Panc1 (cell line): ENCODE results near the gene AHNAK. TPM values are rescaled to one million over a fixed set of nuclear protein-coding genes. Genes with fewer than 3 reads are reported as not detected.

Experiments used
- ATAC-seq: fragments of 200-7000 bp; cut with Tn5 transposase; 2 replicates; pipeline ENCODE4 v1.9.1; 2020; ENCODE audit warnings: mild to moderate bottlenecking, moderate library complexity
- BruUV-seq: library from RNA; stranded (reverse); fragments of 400-500 nt; replicated peaks from 2 replicates; lab custom pipeline; 2021; lab: Mats Ljungman, UMichigan
- CTCF ChIA-PET: fragments of 300-600 bp; sonication (Branson Sonifier 250); formaldehyde crosslinking; loops from one replicate; lab custom pipeline; 2022; ENCODE audit warnings: antibody characterized with exemption; lab: Charles Lee
- POLR2A ChIA-PET: fragments of 300-600 bp; sonication (Branson Sonifier 250); formaldehyde crosslinking; loops from one replicate; lab custom pipeline; 2022; ENCODE audit warnings: antibody characterized with exemption; lab: Charles Lee
- DNase-seq: peaks from one replicate; pipeline ENCODE4 v3.0.0-alpha.2; 2010; ENCODE audit warnings: low read depth, low spot score
- H3K27ac ChIP-seq: 2 replicates; pipeline ENCODE4 v1.5.1; 2011; ENCODE audit warnings: mild to moderate bottlenecking, low read length, inconsistent platforms
- H3K27me3 ChIP-seq: fragments of 200-500 bp; sonication (Bioruptor generic); 2 replicates; pipeline ENCODE4 v1.6.0; 2014; ENCODE audit warnings: low read length, inconsistent platforms; ENCODE audit not compliant: control insufficient read depth, insufficient read depth
- H3K36me3 ChIP-seq: fragments of 200-500 bp; sonication (Bioruptor generic); 2 replicates; pipeline ENCODE4 v1.5.1; 2014; ENCODE audit warnings: inconsistent platforms, mild to moderate bottlenecking, low read length, moderate library complexity; ENCODE audit not compliant: control insufficient read depth, insufficient read depth
- H3K4me1 ChIP-seq: 2 replicates; pipeline ENCODE4 v1.5.1; 2011; ENCODE audit warnings: inconsistent platforms, mild to moderate bottlenecking, low read length, moderate library complexity; ENCODE audit not compliant: control insufficient read depth, insufficient read depth
- H3K4me3 ChIP-seq, 2 experiments: 2 replicates each; pipeline ENCODE4 v1.5.1; 2011 to 2012; ENCODE audit warnings: low read depth in 2 of 2, low read length in 2 of 2, mild to moderate bottlenecking in 2 of 2, inconsistent platforms in 1 of 2, moderate library complexity in 1 of 2
- H3K9me3 ChIP-seq: fragments of 200-500 bp; sonication (Bioruptor generic); 2 replicates; pipeline ENCODE4 v1.5.1; 2014; ENCODE audit warnings: low read depth, mild to moderate bottlenecking, inconsistent platforms, low read length, moderate library complexity; ENCODE audit not compliant: control insufficient read depth, insufficient read depth
- POLR2AphosphoS5 ChIP-seq: IDR thresholded peaks from 2 replicates; pipeline ENCODE4 v1.6.1; 2012; ENCODE audit warnings: mild to moderate bottlenecking, low read depth, low read length, moderate library complexity
- SIN3A ChIP-seq: IDR thresholded peaks from 2 replicates; pipeline ENCODE4 v1.6.1; 2012; ENCODE audit warnings: low read depth, mild to moderate bottlenecking, low read length, moderate library complexity, borderline replicate concordance; ENCODE audit not compliant: insufficient read depth
- TCF7L2 ChIP-seq: IDR thresholded peaks from 2 replicates; pipeline ENCODE4 v1.6.1; 2011; ENCODE audit warnings: mild to moderate bottlenecking, low read depth, low read length, inconsistent platforms
- in situ Hi-C: cut with HindIII; loops from 2 replicates; pipeline ENCODE4 v1.10.0; 2016; ENCODE audit warnings: low sequenced_read_pairs, low pct_unique_long_range_greater_than_20kb
- intact Hi-C: fragments of 100-400 bp; cut with micrococcal nuclease; formaldehyde crosslinking; loops from one replicate; pipeline ENCODE4 v1.10.0; 2022; ENCODE audit not compliant: unreplicated experiment
- total RNA-seq: library from RNA; stranded (reverse); gene quantifications from one replicate; pipeline ENCODE4 v1.2.1, GENCODE V29; 2021; ENCODE audit not compliant: unreplicated experiment
- TF ChIP-seq, protein P1 (sequence below), 2 experiments: IDR thresholded peaks; 2 replicates each; pipeline ENCODE4 v1.6.1; 2011 to 2012; ENCODE audit warnings: low read depth in 2 of 2, control low read depth in 1 of 2, low read length in 1 of 2, mild to moderate bottlenecking in 1 of 2, moderate library complexity in 1 of 2; ENCODE audit not compliant: insufficient read depth in 1 of 2
- TF ChIP-seq, protein P2 (sequence below): fragments of 450-650 bp; IDR thresholded peaks from 2 replicates; pipeline ENCODE4 v1.5.1; 2017; ENCODE audit warnings: mild to moderate bottlenecking

The AHNAK gene
- total RNA-seq, 1 experiment from 2014 or later: 844 TPM

DNA sequence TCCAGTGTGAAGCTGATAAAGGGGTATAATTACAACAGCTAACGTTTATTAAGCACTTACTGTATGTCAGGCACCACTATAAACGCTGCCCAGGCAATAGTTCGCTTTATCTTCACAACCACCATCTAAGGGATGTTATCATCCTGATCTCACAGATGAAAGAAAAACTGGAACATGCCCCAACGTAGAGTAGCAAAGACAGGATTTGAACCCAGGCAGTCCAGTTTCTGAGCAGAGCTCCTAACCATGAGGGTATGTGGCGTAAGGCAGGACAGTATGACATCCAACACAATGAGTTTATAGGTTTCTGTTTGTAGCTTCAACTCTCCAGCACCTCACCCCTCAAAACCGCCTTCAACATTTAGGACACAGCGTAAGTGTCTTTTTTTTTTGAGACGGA lies 59.5 kb downstream of the AHNAK start:
- in situ Hi-C loops: no loop called here
- ATAC-seq (no peak), DNase-seq (no peak)
- no peaks in the 10 kb centered on the region for H3K4me1 ChIP-seq
- no peak overlapping the region for H3K4me3 ChIP-seq
- intact Hi-C loops: no loop called here
- H3K27me3 ChIP-seq: no peaks in the 10 kb centered on the region
- TF ChIP-seq, protein P1, sequence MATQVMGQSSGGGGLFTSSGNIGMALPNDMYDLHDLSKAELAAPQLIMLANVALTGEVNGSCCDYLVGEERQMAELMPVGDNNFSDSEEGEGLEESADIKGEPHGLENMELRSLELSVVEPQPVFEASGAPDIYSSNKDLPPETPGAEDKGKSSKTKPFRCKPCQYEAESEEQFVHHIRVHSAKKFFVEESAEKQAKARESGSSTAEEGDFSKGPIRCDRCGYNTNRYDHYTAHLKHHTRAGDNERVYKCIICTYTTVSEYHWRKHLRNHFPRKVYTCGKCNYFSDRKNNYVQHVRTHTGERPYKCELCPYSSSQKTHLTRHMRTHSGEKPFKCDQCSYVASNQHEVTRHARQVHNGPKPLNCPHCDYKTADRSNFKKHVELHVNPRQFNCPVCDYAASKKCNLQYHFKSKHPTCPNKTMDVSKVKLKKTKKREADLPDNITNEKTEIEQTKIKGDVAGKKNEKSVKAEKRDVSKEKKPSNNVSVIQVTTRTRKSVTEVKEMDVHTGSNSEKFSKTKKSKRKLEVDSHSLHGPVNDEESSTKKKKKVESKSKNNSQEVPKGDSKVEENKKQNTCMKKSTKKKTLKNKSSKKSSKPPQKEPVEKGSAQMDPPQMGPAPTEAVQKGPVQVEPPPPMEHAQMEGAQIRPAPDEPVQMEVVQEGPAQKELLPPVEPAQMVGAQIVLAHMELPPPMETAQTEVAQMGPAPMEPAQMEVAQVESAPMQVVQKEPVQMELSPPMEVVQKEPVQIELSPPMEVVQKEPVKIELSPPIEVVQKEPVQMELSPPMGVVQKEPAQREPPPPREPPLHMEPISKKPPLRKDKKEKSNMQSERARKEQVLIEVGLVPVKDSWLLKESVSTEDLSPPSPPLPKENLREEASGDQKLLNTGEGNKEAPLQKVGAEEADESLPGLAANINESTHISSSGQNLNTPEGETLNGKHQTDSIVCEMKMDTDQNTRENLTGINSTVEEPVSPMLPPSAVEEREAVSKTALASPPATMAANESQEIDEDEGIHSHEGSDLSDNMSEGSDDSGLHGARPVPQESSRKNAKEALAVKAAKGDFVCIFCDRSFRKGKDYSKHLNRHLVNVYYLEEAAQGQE (IDR thresholded peaks at IDR 0.05; ENCODE audit: insufficient read depth in 1 of 2, low read depth in 2 of 2, low read length in 1 of 2): no peak
- TF ChIP-seq POLR2AphosphoS5 (no peak), SIN3A (no peak), TCF7L2 (no peak)
- TF ChIP-seq, protein P2, sequence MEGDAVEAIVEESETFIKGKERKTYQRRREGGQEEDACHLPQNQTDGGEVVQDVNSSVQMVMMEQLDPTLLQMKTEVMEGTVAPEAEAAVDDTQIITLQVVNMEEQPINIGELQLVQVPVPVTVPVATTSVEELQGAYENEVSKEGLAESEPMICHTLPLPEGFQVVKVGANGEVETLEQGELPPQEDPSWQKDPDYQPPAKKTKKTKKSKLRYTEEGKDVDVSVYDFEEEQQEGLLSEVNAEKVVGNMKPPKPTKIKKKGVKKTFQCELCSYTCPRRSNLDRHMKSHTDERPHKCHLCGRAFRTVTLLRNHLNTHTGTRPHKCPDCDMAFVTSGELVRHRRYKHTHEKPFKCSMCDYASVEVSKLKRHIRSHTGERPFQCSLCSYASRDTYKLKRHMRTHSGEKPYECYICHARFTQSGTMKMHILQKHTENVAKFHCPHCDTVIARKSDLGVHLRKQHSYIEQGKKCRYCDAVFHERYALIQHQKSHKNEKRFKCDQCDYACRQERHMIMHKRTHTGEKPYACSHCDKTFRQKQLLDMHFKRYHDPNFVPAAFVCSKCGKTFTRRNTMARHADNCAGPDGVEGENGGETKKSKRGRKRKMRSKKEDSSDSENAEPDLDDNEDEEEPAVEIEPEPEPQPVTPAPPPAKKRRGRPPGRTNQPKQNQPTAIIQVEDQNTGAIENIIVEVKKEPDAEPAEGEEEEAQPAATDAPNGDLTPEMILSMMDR: no peak
- CTCF ChIA-PET: interaction anchor here (0.5 kb wide), 2 partner anchors 34 to 252 kb away, joined by 3 read pairs; no protein-coding TSS in a partner anchor
- no TSS peak for BruUV-seq
- no peaks in the 10 kb centered on the region for H3K9me3 ChIP-seq
- H3K27ac ChIP-seq: peak overlapping the region; percentile 78
- POLR2A ChIA-PET: interaction anchor here (0.5 to 0.7 kb wide), 2 partner anchors 62 to 100 kb away, joined by 3 to 6 read pairs; no protein-coding TSS in a partner anchor
- no peaks in the 10 kb centered on the region for H3K36me3 ChIP-seq

DNA sequence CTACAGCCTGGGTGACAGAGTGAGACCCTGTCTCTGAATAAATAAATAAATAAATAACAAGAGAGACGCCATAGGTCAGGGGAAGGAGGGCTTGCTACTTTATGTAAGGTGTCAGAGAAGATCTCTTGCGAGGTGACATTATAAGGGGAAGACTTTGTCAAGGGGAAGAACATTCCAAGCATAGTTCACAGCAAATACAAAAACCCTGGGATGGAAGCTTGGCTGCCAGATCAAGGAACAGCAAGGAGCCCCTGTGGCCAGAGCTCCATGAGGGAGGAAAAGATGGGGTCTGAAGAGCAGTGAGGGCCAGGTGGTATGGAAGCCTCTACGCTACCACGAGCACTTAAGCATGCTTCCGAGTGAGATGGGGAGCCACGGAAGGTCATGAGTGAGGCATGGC lies 62.3 kb downstream of the AHNAK start:
- no peak overlapping the region for H3K4me3 ChIP-seq
- ATAC-seq: no peak
- no peaks in the 10 kb centered on the region for H3K9me3 ChIP-seq
- ChIA-PET POLR2A (interaction anchor here (0.6 to 0.7 kb wide), 2 partner anchors 53 to 69 kb away, joined by 4 to 5 read pairs; no protein-coding TSS in a partner anchor), CTCF (interaction anchor here (0.5 kb wide), 1 partner anchor 12 kb away, joined by 6 read pairs; no protein-coding TSS in a partner anchor)
- no peak for DNase-seq
- TF ChIP-seq POLR2AphosphoS5: no peak
- TF ChIP-seq, protein P1 (IDR thresholded peaks at IDR 0.05; ENCODE audit: insufficient read depth in 1 of 2, low read depth in 2 of 2, low read length in 1 of 2): no peak
- TF ChIP-seq SIN3A: no peak
- TF ChIP-seq, protein P2: no peak
- no peak for TF ChIP-seq TCF7L2
- H3K27ac ChIP-seq: peak overlapping the region; percentile 44; the same call in 1 of the 2 replicates
- intact Hi-C loops: no loop called here
- no peaks in the 10 kb centered on the region for H3K36me3 ChIP-seq
- BruUV-seq: no TSS peak
- no peaks in the 10 kb centered on the region for H3K27me3 ChIP-seq
- H3K4me1 ChIP-seq: peaks cover 16% of the 10 kb centered on the region
- in situ Hi-C loops: no loop called here
